GM12875 (cell line): ENCODE results near the gene PSAT1.

Experiments
- H3K4me3 ChIP-seq: one replicate; pipeline ENCODE4 v1.5.1; 2011; ENCODE audit warnings: low read depth, low read length, control low read depth
- TF ChIP-seq, protein P1 (sequence below): IDR thresholded peaks from 2 replicates; pipeline ENCODE4 v1.5.1; 2011; ENCODE audit warnings: low read depth, mild to moderate bottlenecking, control low read depth, inconsistent platforms, low read length, moderate library complexity, borderline replicate concordance; ENCODE audit not compliant: insufficient read depth

PSAT1 gene

DNA sequence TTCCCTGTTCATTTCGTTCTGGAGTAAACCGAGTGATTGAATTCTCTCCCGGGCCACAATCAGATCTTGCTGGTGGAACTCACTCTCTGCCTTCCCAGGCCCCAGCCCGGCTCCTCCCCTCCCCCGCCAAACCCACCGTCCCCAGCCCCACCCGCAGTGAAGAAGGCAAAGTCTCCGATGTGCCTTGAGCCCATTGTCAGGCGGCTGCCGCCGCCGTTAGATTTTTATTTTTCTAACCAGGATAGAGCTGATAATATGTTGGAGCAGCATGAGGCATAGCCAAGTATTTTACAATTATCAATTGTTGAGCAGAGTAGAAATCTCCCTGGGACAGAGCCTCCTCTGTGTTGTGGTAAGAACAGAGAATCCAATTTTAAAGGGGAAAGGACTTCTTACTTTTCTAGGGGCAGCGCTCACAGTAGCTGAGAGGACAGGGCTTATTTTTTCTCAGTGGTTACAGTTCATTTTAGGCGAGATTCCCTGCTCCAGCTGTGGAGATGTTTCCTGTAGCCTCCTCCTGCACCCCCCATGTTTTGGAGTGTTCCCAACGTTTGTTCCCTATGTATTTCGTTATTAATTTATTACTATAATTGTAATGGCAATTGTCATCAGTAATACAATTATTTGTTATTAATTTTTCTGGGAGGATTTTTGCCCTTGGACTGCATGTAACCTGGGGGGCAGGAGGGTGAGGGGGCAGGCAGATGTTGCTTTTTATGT, 1.3 kb downstream of the PSAT1 start:
- TF ChIP-seq, protein P1, sequence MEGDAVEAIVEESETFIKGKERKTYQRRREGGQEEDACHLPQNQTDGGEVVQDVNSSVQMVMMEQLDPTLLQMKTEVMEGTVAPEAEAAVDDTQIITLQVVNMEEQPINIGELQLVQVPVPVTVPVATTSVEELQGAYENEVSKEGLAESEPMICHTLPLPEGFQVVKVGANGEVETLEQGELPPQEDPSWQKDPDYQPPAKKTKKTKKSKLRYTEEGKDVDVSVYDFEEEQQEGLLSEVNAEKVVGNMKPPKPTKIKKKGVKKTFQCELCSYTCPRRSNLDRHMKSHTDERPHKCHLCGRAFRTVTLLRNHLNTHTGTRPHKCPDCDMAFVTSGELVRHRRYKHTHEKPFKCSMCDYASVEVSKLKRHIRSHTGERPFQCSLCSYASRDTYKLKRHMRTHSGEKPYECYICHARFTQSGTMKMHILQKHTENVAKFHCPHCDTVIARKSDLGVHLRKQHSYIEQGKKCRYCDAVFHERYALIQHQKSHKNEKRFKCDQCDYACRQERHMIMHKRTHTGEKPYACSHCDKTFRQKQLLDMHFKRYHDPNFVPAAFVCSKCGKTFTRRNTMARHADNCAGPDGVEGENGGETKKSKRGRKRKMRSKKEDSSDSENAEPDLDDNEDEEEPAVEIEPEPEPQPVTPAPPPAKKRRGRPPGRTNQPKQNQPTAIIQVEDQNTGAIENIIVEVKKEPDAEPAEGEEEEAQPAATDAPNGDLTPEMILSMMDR, result no peak
- peak overlapping the region; percentile 72 for H3K4me3 ChIP-seq

- H3K4me3 ChIP-seq, result no peak overlapping the region
- TF ChIP-seq, protein P1, result no peak
Measured at GRCh38 chr9:78300209-78300608, 3.3 kb downstream of the PSAT1 start.

- TF ChIP-seq, protein P1, result no peak
- no peak overlapping the region for H3K4me3 ChIP-seq
Measured at GRCh38 chr9:78301466-78301865, 4.5 kb downstream of the PSAT1 start.

DNA sequence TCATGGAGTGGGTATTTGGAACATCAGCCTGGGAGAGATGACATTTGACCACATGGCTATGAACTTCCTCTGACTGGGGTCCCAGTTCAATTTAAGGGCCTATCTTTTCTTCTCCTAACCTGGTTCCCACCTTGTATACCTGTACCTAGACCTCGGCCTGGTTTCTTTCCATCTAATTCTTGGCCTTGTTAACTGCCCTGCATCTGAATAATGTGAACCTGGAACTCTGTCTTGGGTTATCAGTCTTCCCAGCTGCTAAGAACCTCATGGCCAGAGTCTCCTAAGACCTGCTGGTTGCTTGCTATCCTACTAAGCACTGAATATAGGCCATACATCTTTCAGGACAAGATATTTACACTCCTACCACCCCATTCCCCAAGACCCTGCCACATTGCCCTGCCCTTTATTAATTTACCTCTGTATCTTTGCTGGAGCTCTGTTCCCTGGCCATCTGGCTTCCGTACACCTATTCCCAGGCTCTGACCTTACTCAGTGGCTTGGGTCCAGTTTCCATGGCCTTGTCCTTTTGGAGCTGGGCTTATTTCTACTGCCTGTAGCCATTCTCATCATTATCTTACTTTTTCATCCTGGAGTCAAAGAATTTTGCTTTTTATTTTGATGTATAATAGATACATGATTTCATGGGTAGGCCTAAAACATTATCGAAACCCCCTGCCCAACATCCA, 6.6 kb downstream of the PSAT1 start:
- no peak overlapping the region for H3K4me3 ChIP-seq
- TF ChIP-seq, protein P1, result no peak

DNA sequence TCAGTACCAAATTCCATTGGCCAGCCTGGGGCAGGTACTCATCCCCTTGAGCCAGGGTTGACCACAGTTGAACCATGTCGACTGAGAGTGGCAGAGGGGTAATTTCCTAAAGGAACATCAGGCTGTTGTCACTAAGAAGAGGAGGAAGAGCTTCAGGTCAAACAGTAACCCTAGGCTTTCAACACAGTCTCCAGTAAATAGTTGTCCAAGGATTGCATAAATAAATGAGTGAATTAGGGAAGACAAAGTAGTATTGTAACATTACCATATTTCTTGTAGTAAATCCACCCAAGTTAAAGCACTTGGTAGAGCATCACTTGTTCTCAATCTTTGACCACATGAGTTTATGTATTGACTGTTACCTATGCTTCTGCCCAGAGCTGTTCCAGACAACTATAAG, 7.4 kb downstream of the PSAT1 start:
- no peak overlapping the region for H3K4me3 ChIP-seq
- TF ChIP-seq, protein P1, result no peak

DNA sequence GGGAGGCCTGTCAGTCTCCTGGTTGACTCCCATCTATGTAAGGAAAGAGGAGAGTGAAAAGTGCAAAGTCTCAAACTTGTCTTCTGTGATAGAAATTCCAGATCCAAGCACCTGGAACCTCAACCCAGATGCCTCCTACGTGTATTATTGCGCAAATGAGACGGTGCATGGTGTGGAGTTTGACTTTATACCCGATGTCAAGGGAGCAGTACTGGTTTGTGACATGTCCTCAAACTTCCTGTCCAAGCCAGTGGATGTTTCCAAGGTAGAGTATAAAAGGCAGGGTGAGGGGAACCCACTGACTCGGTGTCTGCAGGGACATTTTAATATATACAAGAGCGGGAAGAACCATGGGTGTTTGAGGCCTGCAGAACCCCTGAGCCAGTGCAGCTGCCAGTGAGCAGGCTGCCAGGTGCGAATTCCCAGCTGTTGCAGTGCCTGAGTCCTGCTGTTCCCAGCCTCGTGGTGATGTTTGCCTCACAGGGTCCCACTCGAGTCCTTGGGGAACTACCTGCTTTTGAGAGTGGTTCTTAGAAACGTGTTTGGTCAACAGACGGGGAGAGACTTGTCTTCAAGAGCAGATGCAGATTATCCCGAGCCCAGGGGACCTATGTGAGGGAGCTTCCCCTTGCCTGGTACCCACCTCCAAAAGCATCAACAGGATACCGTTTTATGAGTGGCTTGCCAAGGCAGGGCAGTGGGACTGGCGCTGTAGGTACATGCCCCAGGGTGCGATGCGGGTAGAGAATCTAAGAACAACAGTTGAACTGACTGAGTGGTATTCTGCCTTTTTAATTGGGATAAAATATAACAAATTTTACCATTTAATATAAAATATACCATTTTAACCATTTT, 9.5 kb downstream of the PSAT1 start:
- TF ChIP-seq, protein P1, result no peak
- no peak overlapping the region for H3K4me3 ChIP-seq
